GM13976 (cell line): ENCODE results near the gene KRTAP3-2.
A peak's percentile ranks its signal among the peaks of the same experiment; 100 is the strongest.

ENCODE experiments used
- DNase-seq: peaks from one replicate; pipeline ENCODE4 v3.0.0; 2012; ENCODE audit warnings: low spot score
- in situ Hi-C: fragments of 300-500 bp; cut with MboI; formaldehyde crosslinking; loops from one replicate; pipeline ENCODE4 v1.12.0; 2022; ENCODE audit warnings: low sequenced_read_pairs, mixed read lengths, inconsistent platforms; ENCODE audit not compliant: unreplicated experiment
- TF ChIP-seq, protein P1 (sequence below): IDR thresholded peaks from 2 replicates; pipeline ENCODE4 v1.5.1; 2012; ENCODE audit warnings: borderline replicate concordance, mild to moderate bottlenecking; ENCODE audit not compliant: insufficient read depth; ENCODE audit errors: extremely low read depth, missing control alignments, control extremely low read depth

KRTAP3-2 gene

DNA sequence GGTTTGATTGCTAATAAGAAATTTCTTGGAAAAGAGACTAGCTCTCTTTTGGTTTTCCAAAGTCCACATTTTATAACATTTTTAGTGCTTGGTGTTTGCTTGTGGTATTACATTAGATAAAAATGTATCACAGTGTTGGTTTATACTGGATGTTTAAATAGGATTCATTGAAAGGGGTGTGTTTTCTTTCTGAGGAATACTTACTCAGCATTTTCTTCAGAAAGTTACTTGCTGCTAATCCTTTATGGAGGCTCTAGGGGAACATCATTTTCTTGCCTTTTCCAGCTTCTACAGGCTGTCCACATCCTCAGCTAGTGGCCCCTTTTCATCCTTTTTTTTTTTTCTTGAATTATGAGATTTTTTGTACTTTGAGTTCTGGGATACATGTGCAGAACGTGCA is 32.1 kb downstream of the KRTAP3-2 start:
- TF ChIP-seq, protein P1, sequence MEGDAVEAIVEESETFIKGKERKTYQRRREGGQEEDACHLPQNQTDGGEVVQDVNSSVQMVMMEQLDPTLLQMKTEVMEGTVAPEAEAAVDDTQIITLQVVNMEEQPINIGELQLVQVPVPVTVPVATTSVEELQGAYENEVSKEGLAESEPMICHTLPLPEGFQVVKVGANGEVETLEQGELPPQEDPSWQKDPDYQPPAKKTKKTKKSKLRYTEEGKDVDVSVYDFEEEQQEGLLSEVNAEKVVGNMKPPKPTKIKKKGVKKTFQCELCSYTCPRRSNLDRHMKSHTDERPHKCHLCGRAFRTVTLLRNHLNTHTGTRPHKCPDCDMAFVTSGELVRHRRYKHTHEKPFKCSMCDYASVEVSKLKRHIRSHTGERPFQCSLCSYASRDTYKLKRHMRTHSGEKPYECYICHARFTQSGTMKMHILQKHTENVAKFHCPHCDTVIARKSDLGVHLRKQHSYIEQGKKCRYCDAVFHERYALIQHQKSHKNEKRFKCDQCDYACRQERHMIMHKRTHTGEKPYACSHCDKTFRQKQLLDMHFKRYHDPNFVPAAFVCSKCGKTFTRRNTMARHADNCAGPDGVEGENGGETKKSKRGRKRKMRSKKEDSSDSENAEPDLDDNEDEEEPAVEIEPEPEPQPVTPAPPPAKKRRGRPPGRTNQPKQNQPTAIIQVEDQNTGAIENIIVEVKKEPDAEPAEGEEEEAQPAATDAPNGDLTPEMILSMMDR, result no peak
- in situ Hi-C loops, result no loop called here
- DNase-seq, result no peak

DNA sequence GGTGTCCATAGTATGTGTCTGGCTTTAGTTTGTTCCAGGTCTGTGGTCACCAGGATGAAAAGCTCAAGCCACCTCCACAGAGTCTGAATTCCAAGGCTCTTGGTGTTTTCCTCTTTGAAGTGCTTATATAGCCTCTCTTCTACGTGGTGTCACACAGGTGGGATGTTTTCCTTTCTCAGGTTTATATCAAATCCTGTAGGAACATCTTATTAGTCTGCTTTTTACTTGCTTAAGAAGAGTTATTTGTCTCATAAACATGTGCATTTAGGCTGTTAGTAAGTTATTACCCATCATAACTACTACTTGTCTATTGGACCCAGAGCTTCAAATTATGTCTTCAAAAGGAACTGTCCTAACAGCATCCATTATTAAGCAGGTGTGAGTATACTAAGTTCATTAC is 32.9 kb downstream of the KRTAP3-2 start, which contains the start of gene KRT39:
KRT39 (minus strand) TSS at position 101 of the 400 bp plus-strand sequence; CDS start at position 9, 92 bp downstream.
- DNase-seq, result no peak
- TF ChIP-seq, protein P1, result no peak
- in situ Hi-C loops, result no loop called here

DNA sequence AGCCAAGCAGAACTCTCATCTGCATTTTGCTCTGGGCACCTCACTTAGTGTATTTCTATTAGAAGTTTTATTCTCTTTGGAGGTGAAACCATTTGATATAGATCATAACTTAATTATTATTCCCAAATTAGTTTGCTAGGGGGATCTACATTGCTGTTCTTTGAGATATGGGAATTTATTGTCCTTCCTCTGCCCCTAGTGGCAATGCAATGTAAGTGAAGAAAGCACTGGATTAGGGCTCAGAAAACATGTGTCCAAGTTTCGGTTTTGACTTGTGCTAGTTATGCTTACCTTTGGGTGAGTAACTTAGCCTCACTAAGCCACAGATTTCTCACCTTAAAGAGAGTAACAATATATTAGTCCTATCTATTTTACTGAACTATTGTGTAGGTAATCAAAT is 35.9 kb downstream of the KRTAP3-2 start:
- in situ Hi-C loops, result no loop called here
- TF ChIP-seq, protein P1, result peak; percentile 16
- peak; percentile 32 for DNase-seq

DNA sequence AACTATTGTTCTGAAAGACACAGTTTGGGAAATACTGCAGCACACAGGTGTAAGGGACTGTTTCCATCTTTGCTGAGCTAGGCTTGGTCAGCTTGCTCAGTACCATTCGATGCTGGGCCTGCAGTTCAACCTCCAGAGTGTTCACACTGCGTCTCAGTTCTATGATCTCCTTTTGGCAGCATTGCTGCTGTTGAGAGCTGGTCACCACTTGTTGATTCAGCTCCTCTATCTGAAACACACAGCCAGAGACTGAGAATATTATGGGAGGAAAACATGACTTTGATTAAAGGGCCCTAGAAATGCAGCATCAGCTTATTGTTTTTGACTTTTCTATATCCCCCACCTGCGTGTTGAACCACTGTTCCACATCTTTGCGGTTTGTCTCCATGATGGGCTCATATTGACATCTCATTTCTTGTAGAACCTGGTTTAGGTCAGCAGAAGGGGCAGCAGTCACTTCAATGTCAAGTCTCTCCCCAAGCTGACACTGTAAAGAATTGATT is 37.6 kb downstream of the KRTAP3-2 start:
- DNase-seq, result no peak
- TF ChIP-seq, protein P1, result no peak
- in situ Hi-C loops, result no loop called here

DNA sequence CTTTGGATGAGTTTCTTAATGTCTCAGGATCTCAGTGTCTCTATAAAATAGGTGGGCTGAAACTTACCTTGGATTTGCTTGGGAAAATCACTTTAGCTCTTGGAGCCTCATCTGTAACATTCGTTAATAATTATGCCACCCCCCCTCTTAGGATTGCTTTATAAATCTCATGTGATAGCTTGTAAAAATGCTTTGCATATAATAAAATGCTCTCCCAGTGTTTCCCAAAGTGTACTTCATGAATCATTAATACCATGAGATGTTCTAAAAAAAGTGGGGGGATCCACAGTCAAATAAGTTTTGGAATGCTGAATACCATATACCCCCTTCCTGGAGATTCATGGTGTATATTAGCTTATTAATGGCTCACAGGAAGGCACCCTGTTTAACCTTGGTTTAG is 38.1 kb downstream of the KRTAP3-2 start:
- in situ Hi-C loops, result no loop called here
- DNase-seq, result no peak
- TF ChIP-seq, protein P1, result no peak

DNA sequence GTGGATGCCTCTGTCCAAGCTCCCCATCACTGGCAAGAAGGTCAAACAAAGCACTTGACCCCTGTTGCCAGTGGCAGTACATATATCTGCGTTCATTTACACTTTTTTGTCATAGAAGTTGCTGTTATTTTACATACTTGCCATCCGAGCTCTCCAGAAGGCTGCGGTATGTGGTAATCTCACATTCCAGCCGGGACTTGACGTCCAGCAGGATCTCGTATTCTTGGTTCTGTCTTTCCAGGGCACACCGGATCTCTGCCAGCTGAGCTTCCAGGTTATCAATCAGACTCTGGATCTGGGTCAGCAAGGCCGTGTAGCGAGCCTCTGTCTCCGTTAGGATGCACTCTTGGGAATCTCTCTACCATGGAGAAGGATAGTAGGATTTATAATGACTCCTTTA is 39.6 kb downstream of the KRTAP3-2 start:
- TF ChIP-seq, protein P1, result no peak
- in situ Hi-C loops, result no loop called here
- DNase-seq, result no peak

DNA sequence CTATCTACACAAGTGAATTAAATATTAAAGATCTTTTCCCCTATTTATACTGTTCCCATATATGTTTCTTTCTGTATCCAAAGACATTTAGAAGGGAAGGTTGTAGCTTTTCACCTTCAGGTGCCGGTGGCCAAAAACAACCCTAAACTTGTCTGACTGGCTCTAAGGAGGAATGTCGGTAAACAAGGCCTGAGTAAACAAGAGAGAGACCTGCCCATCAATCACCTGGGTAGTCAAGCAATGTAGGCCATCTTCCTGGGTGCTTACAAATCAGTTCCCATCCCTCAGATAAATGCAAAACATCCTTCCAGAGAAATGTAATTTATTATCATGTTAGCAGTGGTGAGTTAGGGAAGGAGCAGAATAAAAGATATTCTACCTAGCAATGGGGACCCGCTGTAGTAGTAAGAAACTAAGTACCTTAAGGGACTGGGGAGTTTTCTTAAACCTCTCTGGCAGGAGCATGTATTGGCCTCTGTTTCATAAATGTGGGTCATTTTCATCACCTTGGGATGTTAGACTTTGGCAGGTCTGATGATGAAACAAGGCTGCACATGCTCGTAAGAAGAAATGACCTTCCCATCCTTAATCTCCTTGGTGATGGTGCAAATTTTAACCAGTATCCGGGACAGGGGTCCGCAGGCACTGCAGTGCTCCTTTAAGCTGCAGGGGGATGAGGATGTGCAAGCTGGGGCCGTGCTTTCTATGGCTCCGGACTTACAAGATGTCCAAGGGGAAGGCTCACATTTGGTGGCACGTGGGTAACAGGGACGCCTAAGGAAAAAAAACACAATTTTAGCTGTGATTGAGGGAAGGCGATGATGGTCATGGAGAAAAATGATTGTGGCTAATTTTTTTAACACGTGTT is 41.4 kb downstream of the KRTAP3-2 start:
- in situ Hi-C loops, result no loop called here
- no peak for DNase-seq
- TF ChIP-seq, protein P1, result no peak
